Measurements from ENCODE around the gene PCBP3. TPM values are rescaled to one million over a fixed set of nuclear protein-coding genes. Genes with fewer than 3 reads are reported as not detected.

Gene PCBP3
- total and polyA plus RNA-seq, 2 of the 13 experiments (the other 11 are each of a cell fraction or from before 2014, with no cell fraction given): not detected

GRCh38 chr21:45962531-45963231 lies 319.2 kb downstream of the PCBP3 start:
- DNase-seq (ENCODE audit: low spot score) (no peak), FAIRE-seq (no peak), ATAC-seq (no peak)
- Histone ChIP-seq H4K20me1 (ENCODE audit: insufficient read depth, low read length) (no peaks in the 10 kb centered on the region), H3K9me3 (ENCODE audit: low read length) (peaks cover 4% of the 10 kb centered on the region; the same call in 1 of the 2 replicates), H3K9ac (ENCODE audit: insufficient read depth, low read depth, low read length) (no peak overlapping the region), H3K79me2 (ENCODE audit: insufficient read depth, low read length) (no peaks in the 10 kb centered on the region), H3K36me3 (replicated peaks in 1 of 2; ENCODE audit: control insufficient read depth in 1 of 2, insufficient read depth in 2 of 2, low read length in 2 of 2) (no peaks in the 10 kb centered on the region), H3K27ac (ENCODE audit: extremely low read length, insufficient read depth, low read length) (no peak overlapping the region), H3K4me1 (ENCODE audit: insufficient read depth, low read length) (peaks cover 10% of the 10 kb centered on the region), H3K4me3 (replicated peaks in 1 of 3; ENCODE audit: insufficient read depth in 1 of 3, low read depth in 2 of 3, low read length in 3 of 3) (no peak overlapping the region), H3K4me2 (ENCODE audit: low read depth, low read length) (no peak overlapping the region), H2AFZ (ENCODE audit: low read length) (no peak overlapping the region), H3K27me3 (ENCODE audit: control insufficient read depth in 1 of 2, insufficient read depth in 2 of 2, low read length in 2 of 2) (peaks cover 0 to 8% of the 10 kb centered on the region in 2 experiments; a peak in 1 of 5 replicates)
- ChIA-PET CTCF (ENCODE audit: low intra/inter-chr PET ratio, low total read pairs) (no interaction called here), POLR2A (no interaction called here)
- WGBS (ENCODE audit: low lambda C conversion rate): 0% methylated on average over 4 of the region's 4 CpGs
- in situ Hi-C loops (cut with HindIII; ENCODE audit: extremely low pct_ligation_motif_present, low pct_unique_long_range_greater_than_20kb) (no loop called here), intact Hi-C loops (cut with micrococcal nuclease; ENCODE audit: unreplicated experiment) (no loop called here)
- BruUV-seq (replicated peaks): no TSS peak
- TF ChIP-seq NAIF1 (CRISPR knock-in tag; IDR thresholded peaks at IDR 0.05; ENCODE audit: borderline replicate concordance) (no peak), ZNF629 (CRISPR knock-in tag; conservative IDR thresholded peaks at IDR 0.05) (peak; percentile 25; the same call in 1 of the 2 replicates)

- Histone ChIP-seq H3K27me3 (ENCODE audit: control insufficient read depth in 1 of 2, insufficient read depth in 2 of 2, low read length in 2 of 2) (peaks cover 0 to 8% of the 10 kb centered on the region in 2 experiments; a peak in 1 of 5 replicates), H3K4me2 (ENCODE audit: low read depth, low read length) (no peak overlapping the region), H3K79me2 (ENCODE audit: insufficient read depth, low read length) (no peaks in the 10 kb centered on the region), H3K4me3 (replicated peaks in 1 of 3; ENCODE audit: insufficient read depth in 1 of 3, low read depth in 2 of 3, low read length in 3 of 3) (no peak overlapping the region), H4K20me1 (ENCODE audit: insufficient read depth, low read length) (no peaks in the 10 kb centered on the region), H3K36me3 (replicated peaks in 1 of 2; ENCODE audit: control insufficient read depth in 1 of 2, insufficient read depth in 2 of 2, low read length in 2 of 2) (no peaks in the 10 kb centered on the region), H3K27ac (ENCODE audit: extremely low read length, insufficient read depth, low read length) (no peak overlapping the region), H3K4me1 (ENCODE audit: insufficient read depth, low read length) (peaks cover 10% of the 10 kb centered on the region), H2AFZ (ENCODE audit: low read length) (no peak overlapping the region), H3K9me3 (ENCODE audit: low read length) (peaks cover 4% of the 10 kb centered on the region; the same call in 1 of the 2 replicates), H3K9ac (ENCODE audit: insufficient read depth, low read depth, low read length) (no peak overlapping the region)
- POLR2A ChIA-PET: no interaction called here
- intact Hi-C loops (cut with micrococcal nuclease; ENCODE audit: unreplicated experiment) (no loop called here), in situ Hi-C loops (cut with HindIII; ENCODE audit: extremely low pct_ligation_motif_present, low pct_unique_long_range_greater_than_20kb) (no loop called here)
- ATAC-seq (no peak), FAIRE-seq (no peak), DNase-seq (ENCODE audit: low spot score) (no peak)
- CTCF ChIA-PET (ENCODE audit: low intra/inter-chr PET ratio, low total read pairs): no interaction called here
- WGBS (ENCODE audit: low lambda C conversion rate): 1% methylated on average over 3 of the region's 3 CpGs
- no TSS peak for BruUV-seq (replicated peaks)
- TF ChIP-seq, protein P1, sequence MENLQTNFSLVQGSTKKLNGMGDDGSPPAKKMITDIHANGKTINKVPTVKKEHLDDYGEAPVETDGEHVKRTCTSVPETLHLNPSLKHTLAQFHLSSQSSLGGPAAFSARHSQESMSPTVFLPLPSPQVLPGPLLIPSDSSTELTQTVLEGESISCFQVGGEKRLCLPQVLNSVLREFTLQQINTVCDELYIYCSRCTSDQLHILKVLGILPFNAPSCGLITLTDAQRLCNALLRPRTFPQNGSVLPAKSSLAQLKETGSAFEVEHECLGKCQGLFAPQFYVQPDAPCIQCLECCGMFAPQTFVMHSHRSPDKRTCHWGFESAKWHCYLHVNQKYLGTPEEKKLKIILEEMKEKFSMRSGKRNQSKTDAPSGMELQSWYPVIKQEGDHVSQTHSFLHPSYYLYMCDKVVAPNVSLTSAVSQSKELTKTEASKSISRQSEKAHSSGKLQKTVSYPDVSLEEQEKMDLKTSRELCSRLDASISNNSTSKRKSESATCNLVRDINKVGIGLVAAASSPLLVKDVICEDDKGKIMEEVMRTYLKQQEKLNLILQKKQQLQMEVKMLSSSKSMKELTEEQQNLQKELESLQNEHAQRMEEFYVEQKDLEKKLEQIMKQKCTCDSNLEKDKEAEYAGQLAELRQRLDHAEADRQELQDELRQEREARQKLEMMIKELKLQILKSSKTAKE (CRISPR knock-in tag; IDR thresholded peaks at IDR 0.05; ENCODE audit: borderline replicate concordance): no peak
- TF ChIP-seq ATF7 (IDR thresholded peaks at IDR 0.05) (peak; percentile 46), ATF7 (CRISPR knock-in tag; IDR thresholded peaks at IDR 0.05) (no peak)
Observed at GRCh38 chr21:45963232-45963570, 319.7 kb downstream of the PCBP3 start.

Data from HepG2 (cell line).